SK-N-SH (cell line): ENCODE data around the gene CYB5D1. TPM values are rescaled to one million over a fixed set of nuclear protein-coding genes. Genes with fewer than 3 reads are reported as not detected.

Experiments
- CTCF ChIA-PET: fragments of 300-600, 350-600 bp; formaldehyde crosslinking; extraction: SDS; loops from one replicate; lab custom pipeline; 2021; lab: Yijun Ruan, JAX
- POLR2A ChIA-PET: fragments of 350-600 bp; sonication (Branson Sonifier 250); formaldehyde crosslinking; extraction: SDS; loops from one replicate; lab custom pipeline; 2020; ENCODE audit warnings: antibody characterized with exemption, inconsistent platforms; lab: Yijun Ruan, JAX
- DNase-seq: peaks from one replicate; pipeline ENCODE4 v3.0.0; 2012
- H2AFZ ChIP-seq: fragments of 200-600 bp; sonication (generic); 2 replicates; pipeline ENCODE4 v1.8.1; 2016; ENCODE audit warnings: antibody characterized with exemption, mild to moderate bottlenecking, low read depth
- H3F3A ChIP-seq: fragments of 200-600 bp; sonication (generic); replicated peaks from 2 replicates; pipeline ENCODE3; 2016; ENCODE audit warnings: antibody characterized with exemption, mild to moderate bottlenecking; ENCODE audit not compliant: insufficient read depth
- H3K27ac ChIP-seq, 2 experiments: fragments of 200-500 bp in 1 of 2; fragments of 200-600 bp in 1 of 2; sonication (Bioruptor generic) in 1 of 2; sonication (generic), shearing (Covaris generic) in 1 of 2; 2 replicates each; pipeline versions ENCODE4 v1.5.1 to v1.6.1; 2014 to 2016; ENCODE audit warnings: low read depth in 2 of 2, inconsistent platforms in 1 of 2, low read length in 1 of 2, mild to moderate bottlenecking in 1 of 2, mixed read lengths in 1 of 2
- H3K27me3 ChIP-seq: fragments of 200-600 bp; sonication (generic), shearing (Covaris generic); 2 replicates; pipeline ENCODE4 v1.6.1; 2016; ENCODE audit warnings: mixed run types; ENCODE audit not compliant: insufficient read depth
- H3K36me3 ChIP-seq, 2 experiments: fragments of 200-500 bp in 1 of 2; fragments of 200-600 bp in 1 of 2; sonication (Bioruptor generic) in 1 of 2; sonication (generic) in 1 of 2; replicated peaks in 1 of 2; 2 replicates each; pipeline versions ENCODE3 to v1.5.1; 2014 to 2016; ENCODE audit warnings: low read length in 1 of 2, mild to moderate bottlenecking in 1 of 2; ENCODE audit not compliant: insufficient read depth in 2 of 2, control insufficient read depth in 1 of 2
- H3K4me1 ChIP-seq, 2 experiments: fragments of 200-500 bp in 1 of 2; fragments of 200-600 bp in 1 of 2; sonication (Bioruptor generic) in 1 of 2; sonication (generic), shearing (Covaris generic) in 1 of 2; 2 replicates each; pipeline versions ENCODE4 v1.5.1 to v1.6.1; 2014 to 2016; ENCODE audit warnings: low read depth in 1 of 2, low read length in 1 of 2, mixed run types in 1 of 2; ENCODE audit not compliant: insufficient read depth in 2 of 2, control insufficient read depth in 1 of 2
- H3K4me2 ChIP-seq: fragments of 200-600 bp; sonication (generic), shearing (Covaris generic); 2 replicates; pipeline ENCODE4 v1.6.1; 2017; ENCODE audit warnings: mixed run types
- H3K4me3 ChIP-seq, 2 experiments: fragments of 200-500 bp in 1 of 2; fragments of 200-600 bp in 1 of 2; sonication (Bioruptor generic) in 1 of 2; sonication (generic), shearing (Covaris generic) in 1 of 2; 2 replicates each; pipeline versions ENCODE4 v1.5.1 to v1.8.1; 2014 to 2016; ENCODE audit warnings: low read depth in 2 of 2, inconsistent platforms in 1 of 2, low read length in 1 of 2, mild to moderate bottlenecking in 1 of 2, mixed read lengths in 1 of 2, moderate library complexity in 1 of 2
- H3K79me2 ChIP-seq: fragments of 200-600 bp; sonication (generic); 2 replicates; pipeline ENCODE4 v1.8.1; 2017; ENCODE audit warnings: mild to moderate bottlenecking; ENCODE audit not compliant: insufficient read depth
- H3K9ac ChIP-seq: fragments of 200-600 bp; sonication (generic); 2 replicates; pipeline ENCODE4 v1.6.1; 2017; ENCODE audit warnings: mixed run types
- H3K9me2 ChIP-seq: fragments of 200-600 bp; sonication (generic); 2 replicates; pipeline ENCODE4 v1.6.1; 2017; ENCODE audit warnings: mixed run types
- H3K9me3 ChIP-seq: fragments of 200-600 bp; sonication (generic); 2 replicates; pipeline ENCODE4 v1.6.1; 2017; ENCODE audit warnings: mixed run types, mild to moderate bottlenecking, moderate library complexity
- H4K20me1 ChIP-seq: fragments of 200-600 bp; sonication (generic); 2 replicates; pipeline ENCODE4 v1.6.1; 2017; ENCODE audit warnings: mild to moderate bottlenecking, mixed run types; ENCODE audit not compliant: insufficient read depth
- CHD2 ChIP-seq: fragments of 150-350 bp; IDR thresholded peaks from 2 replicates; pipeline ENCODE4 v1.6.1; 2018; ENCODE audit warnings: low read length; ENCODE audit not compliant: partially characterized antibody
- ELF1 ChIP-seq: IDR thresholded peaks from 2 replicates; pipeline ENCODE4 v1.4.0; 2012
- EP300 ChIP-seq, 2 experiments: IDR thresholded peaks; 2 replicates each; pipeline versions ENCODE4 v1.4.0 to v1.6.1; 2012; ENCODE audit warnings: borderline replicate concordance in 1 of 2, low read depth in 1 of 2, low read length in 1 of 2
- GABPA ChIP-seq: IDR thresholded peaks from 2 replicates; pipeline ENCODE4 v1.4.0; 2012; ENCODE audit warnings: low read depth, mild to moderate bottlenecking
- GATA2 ChIP-seq: sonication (generic); formaldehyde crosslinking; IDR thresholded peaks from 2 replicates; pipeline ENCODE4 v1.5.0; 2020; ENCODE audit warnings: mild to moderate bottlenecking, missing genetic modification reagents
- IRF3 ChIP-seq: fragments of 150-350 bp; IDR thresholded peaks from 2 replicates; pipeline ENCODE4 v1.6.1; 2016; ENCODE audit warnings: mild to moderate bottlenecking, low read depth, low read length
- JUND ChIP-seq: IDR thresholded peaks from 2 replicates; pipeline ENCODE4 v1.4.0; 2012
- NFIC ChIP-seq: IDR thresholded peaks from 2 replicates; pipeline ENCODE4 v1.4.0; 2012; ENCODE audit warnings: borderline replicate concordance
- NRF1 ChIP-seq: IDR thresholded peaks from 2 replicates; pipeline ENCODE4 v1.6.1; 2012; ENCODE audit warnings: low read depth, mild to moderate bottlenecking, low read length
- PBX3 ChIP-seq: IDR thresholded peaks from 2 replicates; pipeline ENCODE4; 2012
- RAD21 ChIP-seq: IDR thresholded peaks from 2 replicates; pipeline ENCODE4 v1.6.1; 2012; ENCODE audit warnings: mild to moderate bottlenecking, low read length
- REST ChIP-seq: IDR thresholded peaks from 2 replicates; pipeline ENCODE4 v1.6.1; 2012; ENCODE audit warnings: mild to moderate bottlenecking, low read depth, low read length, moderate library complexity
- TAF1 ChIP-seq: IDR thresholded peaks from 2 replicates; pipeline ENCODE4 v1.6.1; 2012; ENCODE audit warnings: low read depth, mild to moderate bottlenecking, low read length, moderate library complexity, borderline replicate concordance
- USF2 ChIP-seq: fragments of 150-350 bp; IDR thresholded peaks from 2 replicates; pipeline ENCODE4 v1.6.1; 2017; ENCODE audit warnings: antibody characterized with exemption, low read length, low read depth, borderline replicate concordance
- ZBTB33 ChIP-seq: IDR thresholded peaks from 2 replicates; pipeline ENCODE4 v1.4.0; 2012; ENCODE audit warnings: low read depth, borderline replicate concordance
- WGBS: methylation state at CpG from one replicate; pipeline ENCODE4 v1.1.6; 2017; ENCODE audit warnings: low lambda C conversion rate; 5-methylcytosine and 5-hydroxymethylcytosine counted together
- polyA plus RNA-seq, 3 experiments: library from polyadenylated mRNA; depleted of rRNA; stranded (reverse); fragments of >200 nt; gene quantifications; 2 replicates each; pipeline ENCODE4 v1.2.3, GENCODE V29; 2012

CYB5D1 gene
- polyA plus RNA-seq, 1 of the 3 experiments (the other 2 are of a cell fraction) = 8.8 TPM

GRCh38 chr17:7875804-7876370 lies 18.1 kb downstream of the CYB5D1 start:
- no peaks in the 10 kb centered on the region for H3K9me2 ChIP-seq
- CTCF ChIA-PET = interaction anchor here (1.1 to 1.7 kb wide), 3 partner anchors 10 to 114 kb away, joined by 3 to 5 read pairs (median 3); no protein-coding TSS in a partner anchor
- H3K9me3 ChIP-seq = no peaks in the 10 kb centered on the region
- peaks cover 8% of the 10 kb centered on the region for H3F3A ChIP-seq
- no peak overlapping the region for H2AFZ ChIP-seq
- TF ChIP-seq USF2 = no peak
- TF ChIP-seq TAF1 = no peak
- no peak for TF ChIP-seq EP300 (IDR thresholded peaks at IDR 0.05; ENCODE audit: borderline replicate concordance in 1 of 2, low read depth in 1 of 2, low read length in 1 of 2)
- TF ChIP-seq ELF1 = no peak
- no peak for TF ChIP-seq NRF1
- TF ChIP-seq CHD2 = no peak
- TF ChIP-seq GATA2 (CRISPR knock-in tag) = no peak
- TF ChIP-seq REST = no peak
- TF ChIP-seq JUND = no peak
- no peak for TF ChIP-seq NFIC
- TF ChIP-seq IRF3 = no peak
- TF ChIP-seq ZBTB33 = no peak
- TF ChIP-seq RAD21 = no peak
- no peak for TF ChIP-seq PBX3
- TF ChIP-seq GABPA = no peak
- no peak overlapping the region for H3K4me3 ChIP-seq
- H3K9ac ChIP-seq = no peak overlapping the region
- peaks cover 0 to 13% of the 10 kb centered on the region in 2 experiments; a peak in 2 of 4 replicates for H3K4me1 ChIP-seq
- 97% methylated on average over 2 of the region's 2 CpGs for WGBS
- H3K27ac ChIP-seq = no peak overlapping the region
- no peaks in the 10 kb centered on the region for H3K79me2 ChIP-seq
- no peak for DNase-seq
- H3K4me2 ChIP-seq = no peak overlapping the region
- POLR2A ChIA-PET = no interaction called here
- no peaks in the 10 kb centered on the region for H3K27me3 ChIP-seq
- no peaks in the 10 kb centered on the region for H4K20me1 ChIP-seq
- H3K36me3 ChIP-seq = peaks cover 30 to 57% of the 10 kb centered on the region in 2 experiments
